Measurements from ENCODE around the gene AGBL1.

AGBL1 gene

GRCh38 chr15:86558686-86559085, 479.0 kb downstream of the AGBL1 start:
- in situ Hi-C loops (cut with HindIII; ENCODE audit: low sequenced_read_pairs): no loop called here

DNA sequence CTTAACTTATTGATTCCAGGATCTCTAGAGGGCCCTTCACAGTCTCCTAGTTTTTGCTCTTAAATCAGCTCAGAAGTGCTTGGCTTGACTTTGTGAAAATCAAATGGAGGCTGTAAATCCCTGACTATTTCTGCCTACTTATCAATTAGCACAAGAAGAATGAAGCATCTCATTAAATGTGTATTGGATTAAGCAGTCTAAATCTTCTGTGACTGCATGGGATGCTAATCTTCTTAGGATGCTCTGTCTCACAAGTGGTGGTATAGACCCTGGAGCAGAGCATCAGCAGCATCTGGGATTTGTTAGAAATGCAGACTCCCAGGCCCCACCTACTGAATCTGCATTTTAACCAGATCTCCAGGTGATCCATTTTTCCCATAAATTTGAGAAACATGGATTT, 488.7 kb downstream of the AGBL1 start:
- in situ Hi-C loops (cut with HindIII; ENCODE audit: low sequenced_read_pairs): no loop called here

GRCh38 chr15:86570738-86571137, 491.1 kb downstream of the AGBL1 start:
- in situ Hi-C loops (cut with HindIII; ENCODE audit: low sequenced_read_pairs): no loop called here

GRCh38 chr15:86571873-86572272, 492.2 kb downstream of the AGBL1 start:
- in situ Hi-C loops (cut with HindIII; ENCODE audit: low sequenced_read_pairs): no loop called here

GRCh38 chr15:86572368-86572841, 492.7 kb downstream of the AGBL1 start:
- in situ Hi-C loops (cut with HindIII; ENCODE audit: low sequenced_read_pairs): no loop called here

- in situ Hi-C loops (cut with HindIII; ENCODE audit: low sequenced_read_pairs): no loop called here
Observed at GRCh38 chr15:86573476-86573875, 493.8 kb downstream of the AGBL1 start.

DNA sequence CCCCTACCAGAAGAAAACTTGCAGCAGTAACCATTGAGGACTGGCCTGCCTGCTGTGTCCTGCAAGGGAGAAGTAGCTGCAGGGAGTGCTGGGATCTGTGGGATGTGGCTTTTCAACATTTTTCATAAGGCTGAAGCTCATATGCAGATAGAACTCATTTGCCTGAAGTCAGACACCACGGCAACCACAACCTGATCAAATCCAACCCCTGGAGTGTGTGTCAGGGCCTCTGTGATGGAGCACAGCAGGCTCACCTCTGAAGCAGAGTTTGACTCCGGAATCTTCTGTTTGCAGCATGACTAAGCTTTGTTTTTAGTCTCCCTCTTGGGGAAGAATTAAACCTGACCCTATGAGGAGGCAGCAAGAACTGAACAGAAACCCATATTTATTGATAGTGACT, 508.7 kb downstream of the AGBL1 start:
- in situ Hi-C loops (cut with HindIII; ENCODE audit: low sequenced_read_pairs): no loop called here

- in situ Hi-C loops (cut with HindIII; ENCODE audit: low sequenced_read_pairs): no loop called here
Observed at GRCh38 chr15:86590461-86590860, 510.8 kb downstream of the AGBL1 start.

DNA sequence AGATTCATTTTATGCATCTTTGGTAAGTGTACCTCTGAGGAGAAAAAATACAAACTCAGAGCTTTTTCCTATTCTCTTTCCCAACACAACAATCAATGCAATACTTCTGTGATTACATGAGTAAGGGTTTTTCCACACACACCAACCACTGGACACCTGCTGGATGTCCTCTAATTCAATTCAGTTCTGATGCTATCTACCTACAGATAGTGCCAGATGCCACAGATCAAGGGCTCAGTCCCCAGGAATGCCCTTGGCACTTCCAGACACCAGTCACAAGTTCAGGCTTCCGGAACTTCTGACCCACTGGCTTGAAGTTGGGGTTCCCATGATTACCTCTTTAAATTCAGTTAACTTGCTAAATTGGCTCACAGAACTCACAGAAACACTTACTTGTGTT, 511.5 kb downstream of the AGBL1 start:
- in situ Hi-C loops (cut with HindIII; ENCODE audit: low sequenced_read_pairs): no loop called here

GRCh38 chr15:86591994-86592735, 512.5 kb downstream of the AGBL1 start:
- in situ Hi-C loops (cut with HindIII; ENCODE audit: low sequenced_read_pairs): no loop called here

- in situ Hi-C loops (cut with HindIII; ENCODE audit: low sequenced_read_pairs): no loop called here
Observed at GRCh38 chr15:86595741-86596140, 516.1 kb downstream of the AGBL1 start.

GRCh38 chr15:86603466-86603865, 523.8 kb downstream of the AGBL1 start:
- in situ Hi-C loops (cut with HindIII; ENCODE audit: low sequenced_read_pairs): no loop called here

DNA sequence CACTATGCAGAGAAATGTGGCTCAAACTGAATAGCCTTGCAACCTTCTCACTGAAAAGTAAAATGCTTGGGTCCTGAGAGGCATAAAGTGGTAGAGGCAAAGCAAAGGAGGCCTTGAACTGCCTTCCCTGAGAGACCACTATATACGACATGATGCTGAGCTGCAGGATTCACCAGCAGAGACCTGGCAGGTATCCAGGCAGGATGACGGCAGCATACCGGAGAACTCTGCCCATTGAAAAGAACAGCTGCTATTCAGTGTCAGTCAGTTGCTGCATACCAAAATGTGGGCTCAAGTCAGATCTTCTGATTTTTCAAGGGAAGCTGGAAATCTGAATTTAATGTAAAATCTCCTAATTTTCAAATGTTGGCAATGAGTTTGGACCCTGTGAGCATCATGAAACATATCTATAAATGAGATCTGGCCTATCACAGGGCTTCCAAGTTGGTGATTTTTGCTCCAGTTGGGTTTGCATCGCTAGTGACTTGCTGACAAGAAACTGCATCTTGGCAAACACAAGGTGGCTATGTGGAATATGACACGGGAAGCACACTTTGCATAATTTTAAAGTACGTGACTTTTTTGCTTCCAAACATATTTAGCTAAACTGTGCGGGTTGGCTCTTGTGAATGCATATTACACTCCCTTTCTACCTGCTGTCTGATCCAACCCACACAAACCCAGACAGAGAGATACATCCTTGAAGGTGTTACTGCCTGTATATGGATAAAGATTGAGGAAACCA, 529.0 kb downstream of the AGBL1 start:
- in situ Hi-C loops (cut with HindIII; ENCODE audit: low sequenced_read_pairs): no loop called here

DNA sequence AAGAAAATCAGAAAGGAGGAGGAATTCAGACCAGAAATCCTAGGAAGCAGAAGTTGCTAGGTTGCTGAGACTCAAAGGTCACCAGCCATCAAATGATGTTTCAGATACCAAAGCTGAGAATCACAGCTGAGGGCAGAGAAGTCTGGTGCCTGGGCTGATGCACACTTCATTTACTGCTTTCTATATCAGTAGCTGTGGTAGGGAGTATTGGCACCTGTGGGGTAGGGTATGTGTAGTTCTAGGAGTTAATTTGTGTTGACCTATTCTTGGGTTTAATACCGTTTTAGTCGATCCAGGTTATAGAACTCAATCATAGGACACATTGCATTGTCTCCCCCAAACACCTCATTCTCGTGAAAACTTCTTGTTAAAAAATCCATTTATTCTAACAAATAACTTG, 529.6 kb downstream of the AGBL1 start:
- in situ Hi-C loops (cut with HindIII; ENCODE audit: low sequenced_read_pairs): no loop called here

- in situ Hi-C loops (cut with HindIII; ENCODE audit: low sequenced_read_pairs): no loop called here
Observed at GRCh38 chr15:86610038-86610437, 530.4 kb downstream of the AGBL1 start.

DNA sequence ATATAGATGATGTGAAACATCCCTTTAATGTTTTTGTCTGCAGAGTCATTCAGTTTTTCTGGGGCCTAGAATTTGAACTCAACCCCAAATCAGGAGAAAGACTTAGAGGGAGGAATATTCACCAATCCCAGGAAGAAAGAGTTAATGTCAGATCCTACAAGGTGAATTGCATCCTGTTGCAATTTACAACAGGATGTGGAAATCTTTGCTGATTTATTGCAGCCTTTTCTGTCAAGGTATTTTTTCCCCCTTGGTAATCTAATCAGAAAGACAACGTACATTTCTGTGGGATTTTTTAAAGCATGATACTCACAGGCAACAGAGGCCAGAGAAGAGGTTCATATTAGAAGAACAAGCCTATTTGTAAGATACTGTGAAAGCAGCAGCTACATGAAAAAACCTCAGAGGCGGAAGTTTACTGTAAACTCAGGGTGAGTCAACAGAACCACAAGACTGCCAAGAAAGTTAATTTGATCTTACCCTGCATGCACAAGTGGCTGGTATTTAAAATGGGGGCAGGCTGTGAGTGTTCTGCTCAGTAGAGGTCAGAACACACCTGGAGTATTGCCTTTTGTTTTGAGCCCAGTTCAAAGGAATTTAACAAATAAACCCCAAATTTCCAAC, 531.9 kb downstream of the AGBL1 start:
- in situ Hi-C loops (cut with HindIII; ENCODE audit: low sequenced_read_pairs): no loop called here

DNA sequence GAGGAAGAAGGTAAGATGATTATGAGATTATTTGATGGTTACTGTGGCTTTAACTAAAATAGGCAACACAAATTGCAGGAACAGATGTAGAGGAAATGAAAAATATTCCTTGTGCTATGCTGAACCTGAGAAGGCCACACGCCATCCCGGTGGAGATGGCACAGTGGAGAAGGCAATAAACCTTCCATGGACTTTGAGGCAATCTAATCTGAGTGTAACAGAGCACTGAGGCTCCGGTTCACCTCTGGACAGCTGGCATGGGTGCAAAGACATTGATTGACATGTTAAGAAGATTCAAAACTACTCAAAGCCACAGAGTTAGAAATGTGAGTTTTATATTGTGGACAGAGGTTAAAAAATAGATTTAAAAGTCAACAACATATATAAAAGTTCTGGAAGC, 535.7 kb downstream of the AGBL1 start:
- in situ Hi-C loops (cut with HindIII; ENCODE audit: low sequenced_read_pairs): no loop called here

DNA sequence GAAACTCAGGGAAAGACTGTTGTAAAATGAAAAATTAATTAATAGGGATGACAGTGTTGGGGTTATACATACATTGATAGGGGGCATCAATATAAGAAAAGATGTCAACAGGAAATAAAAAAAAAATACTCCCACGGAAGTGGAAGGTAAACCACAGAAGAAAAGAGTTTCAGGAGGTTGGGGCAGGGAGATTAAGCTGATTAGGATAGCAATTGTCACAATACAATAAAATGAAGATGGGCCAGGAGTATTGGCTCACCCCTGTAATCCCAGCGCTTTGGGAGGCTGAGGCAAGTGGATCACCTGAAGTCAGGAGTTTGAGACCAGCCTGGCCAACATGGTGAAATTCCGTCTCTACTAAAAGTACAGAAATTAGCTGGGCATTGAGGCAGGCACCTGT, 536.1 kb downstream of the AGBL1 start:
- in situ Hi-C loops (cut with HindIII; ENCODE audit: low sequenced_read_pairs): no loop called here

- in situ Hi-C loops (cut with HindIII; ENCODE audit: low sequenced_read_pairs): no loop called here
Observed at GRCh38 chr15:86616771-86617170, 537.1 kb downstream of the AGBL1 start.

DNA sequence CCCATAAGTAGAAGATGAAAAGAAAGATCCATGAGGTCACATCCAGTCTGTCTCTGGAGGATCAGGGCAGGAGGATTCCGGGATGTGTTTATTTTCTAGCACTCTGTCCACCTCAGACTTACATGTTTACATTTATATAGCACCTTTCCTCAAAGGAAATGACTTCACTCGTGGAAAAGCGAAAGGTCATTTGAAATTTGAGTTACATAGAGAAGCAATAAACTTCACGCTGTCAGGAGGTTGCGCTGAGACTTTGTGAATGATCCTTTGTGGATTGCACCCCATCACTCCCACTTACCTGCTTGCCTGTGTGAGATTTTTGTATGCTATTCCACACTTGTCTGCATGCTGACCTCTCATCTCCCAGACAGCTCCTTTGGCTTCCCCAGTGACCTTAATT, 540.5 kb downstream of the AGBL1 start:
- in situ Hi-C loops (cut with HindIII; ENCODE audit: low sequenced_read_pairs): loop anchor here (10.0 kb wide), 1 partner anchor 1635 kb away; the partner anchor contains the start of gene NTRK3

DNA sequence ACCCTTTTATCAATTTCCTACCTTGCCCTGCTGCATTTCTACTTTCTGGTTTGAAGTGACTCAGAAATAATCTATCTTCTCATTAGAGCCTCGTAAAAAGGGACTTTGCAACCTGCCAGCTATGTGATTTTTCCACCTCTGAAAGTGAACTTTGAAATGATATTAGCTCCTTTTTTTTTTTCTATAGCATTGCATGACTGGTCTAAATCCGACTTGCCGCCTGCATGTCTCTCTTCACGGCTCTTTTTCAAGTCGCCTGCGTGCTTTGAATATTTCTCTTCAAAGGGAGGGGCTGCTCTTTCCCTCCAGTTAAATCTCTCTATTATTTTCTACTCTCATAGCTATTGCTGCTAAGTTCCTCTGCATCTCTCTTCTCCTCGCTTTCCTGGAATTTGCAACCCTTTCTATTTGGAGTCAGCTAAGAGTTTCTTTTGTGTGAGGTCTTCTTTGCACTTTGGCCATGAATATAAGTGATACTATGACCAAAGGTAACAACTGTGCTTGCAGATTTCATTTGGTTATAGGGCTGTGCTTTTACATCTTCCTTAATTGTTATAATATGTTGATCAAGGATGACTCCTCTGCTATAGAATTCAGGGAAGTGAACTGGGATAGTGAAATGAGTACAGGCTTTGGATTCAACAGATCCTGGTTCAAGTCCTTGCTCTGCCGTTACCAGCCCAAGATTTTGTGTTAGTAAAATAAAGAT, 541.1 kb downstream of the AGBL1 start:
- in situ Hi-C loops (cut with HindIII; ENCODE audit: low sequenced_read_pairs): loop anchor here (10.0 kb wide), 1 partner anchor 1634 kb away; the partner anchor contains the start of gene NTRK3

Measured in endothelial cell of hepatic sinusoid (primary cell).